Liver (tissue), 9 donors: ENCODE data around the gene TMEM255B. TPM values are rescaled to one million over a fixed set of nuclear protein-coding genes. Genes with fewer than 3 reads are reported as not detected.

ENCODE experiments used
- DNase-seq: peaks from one replicate; pipeline ENCODE4 v3.0.0-alpha.2; 2017; ENCODE audit warnings: low spot score
- H3K27ac ChIP-seq, 2 donors: one replicate each; pipeline ENCODE4 v1.7.0; 2013; ENCODE audit warnings: inconsistent platforms in 2 of 2, low read length in 2 of 2, control low read depth in 1 of 2, low read depth in 1 of 2, mild to moderate bottlenecking in 1 of 2
- H3K27me3 ChIP-seq, 4 donors: one replicate each; pipeline versions ENCODE4 v1.6.1 to v1.7.0; 2013; ENCODE audit warnings: low read length in 3 of 4, inconsistent platforms in 1 of 4, mild to moderate bottlenecking in 1 of 4, moderate library complexity in 1 of 4; ENCODE audit not compliant: control insufficient read depth in 4 of 4, insufficient read depth in 4 of 4
- H3K36me3 ChIP-seq, 4 donors: one replicate each; pipeline versions ENCODE4 v1.6.1 to v1.7.0; 2013; ENCODE audit warnings: low read length in 3 of 4, mild to moderate bottlenecking in 3 of 4, low read depth in 1 of 4, moderate library complexity in 1 of 4; ENCODE audit not compliant: control insufficient read depth in 4 of 4, insufficient read depth in 3 of 4
- H3K4me1 ChIP-seq, 4 donors: one replicate each; pipeline versions ENCODE4 v1.6.1 to v1.7.0; 2013; ENCODE audit warnings: low read length in 3 of 4, mild to moderate bottlenecking in 3 of 4, moderate library complexity in 1 of 4; ENCODE audit not compliant: control insufficient read depth in 4 of 4, insufficient read depth in 4 of 4
- H3K4me3 ChIP-seq, 3 donors: one replicate each; pipeline versions ENCODE4 v1.6.1 to v1.7.0; 2013; ENCODE audit warnings: low read length in 3 of 3, control low read depth in 1 of 3, low read depth in 1 of 3, mild to moderate bottlenecking in 1 of 3
- H3K9ac ChIP-seq, 2 donors: one replicate each; pipeline ENCODE4 v1.7.0; 2013; ENCODE audit warnings: low read length in 2 of 2, mild to moderate bottlenecking in 2 of 2, moderate library complexity in 2 of 2, control low read depth in 1 of 2, low read depth in 1 of 2
- H3K9me3 ChIP-seq, 4 donors: one replicate each; pipeline versions ENCODE4 v1.6.1 to v1.7.0; 2013; ENCODE audit warnings: low read length in 3 of 4; ENCODE audit not compliant: control insufficient read depth in 4 of 4
- ATF3 ChIP-seq: IDR thresholded peaks from 2 replicates; pipeline ENCODE4 v1.6.1; 2016; ENCODE audit warnings: antibody characterized with exemption
- CTCF ChIP-seq: fragments of 150-350 bp; IDR thresholded peaks from 2 replicates; pipeline ENCODE4 v1.5.1; 2017; ENCODE audit warnings: improper control_type of control experiment, low read depth, low read length; ENCODE audit not compliant: missing input control
- EGR1 ChIP-seq, 2 donors: IDR thresholded peaks; 2 replicates each; pipeline ENCODE4 v1.6.1; 2016 to 2018; ENCODE audit warnings: antibody characterized with exemption in 2 of 2, low read depth in 2 of 2
- FOXA1 ChIP-seq: IDR thresholded peaks from 2 replicates; pipeline ENCODE4 v1.6.1; 2016; ENCODE audit warnings: antibody characterized with exemption
- FOXA2 ChIP-seq: IDR thresholded peaks from 2 replicates; pipeline ENCODE4 v1.6.1; 2016; ENCODE audit warnings: antibody characterized with exemption
- GABPA ChIP-seq, 2 donors: IDR thresholded peaks in 1 of 2; conservative IDR thresholded peaks in 1 of 2; 2 replicates each; pipeline ENCODE4 v1.6.1; 2016; ENCODE audit warnings: antibody characterized with exemption in 2 of 2, mild to moderate bottlenecking in 1 of 2, moderate library complexity in 1 of 2
- HNF4A ChIP-seq, 2 donors: conservative IDR thresholded peaks; 2 replicates each; pipeline ENCODE4 v1.6.1; 2016; ENCODE audit warnings: antibody characterized with exemption in 2 of 2, mild to moderate bottlenecking in 2 of 2
- HNF4G ChIP-seq: IDR thresholded peaks from 2 replicates; pipeline ENCODE4 v1.6.1; 2016; ENCODE audit warnings: antibody characterized with exemption
- MAX ChIP-seq: IDR thresholded peaks from 2 replicates; pipeline ENCODE4 v1.6.1; 2016; ENCODE audit warnings: antibody characterized with exemption
- REST ChIP-seq: IDR thresholded peaks from 2 replicates; pipeline ENCODE4 v1.6.1; 2016; ENCODE audit warnings: antibody characterized with exemption, mild to moderate bottlenecking
- TAF1 ChIP-seq: conservative IDR thresholded peaks from 2 replicates; pipeline ENCODE4 v1.6.1; 2016; ENCODE audit warnings: antibody characterized with exemption, mild to moderate bottlenecking
- ZBTB33 ChIP-seq: IDR thresholded peaks from 2 replicates; pipeline ENCODE4 v1.6.1; 2016; ENCODE audit warnings: antibody characterized with exemption
- WGBS: extraction: QIAGEN DNeasy Blood & Tissue Kit; methylation state at CpG from one replicate; pipeline ENCODE4 v1.1.7; 2013; 5-methylcytosine and 5-hydroxymethylcytosine counted together
- polyA plus RNA-seq, 2 donors: library from polyadenylated mRNA; stranded (reverse) in 1 of 2; unstranded in 1 of 2; fragments of 200-250 nt in 1 of 2; fragments of >200 nt in 1 of 2; fragmentation: Nextera tagmentation in 1 of 2; extraction: Ambion mirVana in 1 of 2; gene quantifications; one replicate each; pipeline versions ENCODE4 v1.2.1 to v1.2.3, GENCODE V29; 2013 to 2015
- total RNA-seq, 2 donors: library from RNA; depleted of rRNA; stranded (reverse); fragments of >200 nt; gene quantifications; one replicate each; pipeline ENCODE4 v1.2.3, GENCODE V29; 2014
- donor health status: healthy.
- donor health status: healthy.
- donor health status: healthy.
- donor health status: healthy.
- donor health status: healthy.

The TMEM255B gene
- total and polyA plus RNA-seq, 4 donors, result 0.37 to 8.6 (median 3.5) TPM

GRCh38 chr13:113792886-113793717, 34.1 kb downstream of the TMEM255B start:
- no peaks in the 10 kb centered on the region for H3K4me1 ChIP-seq
- no peak overlapping the region for H3K27ac ChIP-seq
- H3K36me3 ChIP-seq, result peaks cover 0 to 2% (median 0%) of the 10 kb centered on the region in 4 donors
- H3K27me3 ChIP-seq, result no peaks in the 10 kb centered on the region
- no peak for TF ChIP-seq EGR1 (IDR thresholded peaks at IDR 0.05; ENCODE audit: low read depth in 2 of 2)
- TF ChIP-seq FOXA2, result no peak
- TF ChIP-seq CTCF, result no peak
- H3K9me3 ChIP-seq, result no peaks in the 10 kb centered on the region
- 77% methylated on average over 33 of the region's 33 CpGs for WGBS
- H3K9ac ChIP-seq, result no peak overlapping the region
- no peak overlapping the region for H3K4me3 ChIP-seq
- no peak for DNase-seq

- H3K27me3 ChIP-seq, result no peaks in the 10 kb centered on the region
Observed at GRCh38 chr13:113793718-113794085, 34.7 kb downstream of the TMEM255B start.

More at GRCh38 chr13:113793718-113794085, 34.7 kb downstream of the TMEM255B start:
- Histone ChIP-seq H3K27ac (no peak overlapping the region), H3K9ac (no peak overlapping the region), H3K4me1 (no peaks in the 10 kb centered on the region), H3K4me3 (no peak overlapping the region), H3K9me3 (no peaks in the 10 kb centered on the region), H3K36me3 (peaks cover 0 to 2% (median 0%) of the 10 kb centered on the region in 4 donors)
- TF ChIP-seq TAF1, result no peak
- no peak for TF ChIP-seq ZBTB33
- no peak for TF ChIP-seq MAX
- TF ChIP-seq GABPA (IDR thresholded peaks at IDR 0.05 in 1 of 2, conservative IDR thresholded peaks at IDR 0.05 in 1 of 2), result no peak
- no peak for TF ChIP-seq FOXA1
- TF ChIP-seq HNF4A (conservative IDR thresholded peaks at IDR 0.05), result no peak
- TF ChIP-seq HNF4G, result no peak
- TF ChIP-seq REST, result no peak
- no peak for TF ChIP-seq FOXA2
- TF ChIP-seq ATF3, result no peak
- TF ChIP-seq CTCF, result no peak
- WGBS, result 92% methylated on average over 15 of the region's 15 CpGs
- DNase-seq, result no peak
